ENCODE results near the gene WFDC2. TPM values are rescaled to one million over a fixed set of nuclear protein-coding genes. Genes with fewer than 3 reads are reported as not detected.

Gene WFDC2
- total and polyA plus RNA-seq, 10 of the 15 experiments (the other 5 are each of a cell fraction or from before 2014, with no cell fraction given) = 0.13 TPM; not detected in 9

- TF ChIP-seq PBX3 (IDR thresholded peaks at IDR 0.05; ENCODE audit: insufficient replicate concordance, low read depth, low read length) (no peak), BHLHE40 (IDR thresholded peaks at IDR 0.05; ENCODE audit: borderline replicate concordance in 1 of 2, low read depth in 2 of 2, low read length in 1 of 2) (no peak)
Observed at GRCh38 chr20:45459606-45460005, 9.9 kb upstream of the WFDC2 start (continued).

GRCh38 chr20:45461225-45461624, 8.3 kb upstream of the WFDC2 start:
- in situ Hi-C loops (cut with MboI) = no loop called here
- H4K20me1 ChIP-seq (ENCODE audit: control insufficient read depth, insufficient read depth) = no peaks in the 10 kb centered on the region
- intact Hi-C loops (cut with micrococcal nuclease; ENCODE audit: unreplicated experiment) = no loop called here
- CTCF ChIA-PET = interaction anchor here (0.5 to 2.2 kb wide), 4 partner anchors 15 to 310 kb away, joined by 3 to 13 read pairs (median 4); no protein-coding TSS in a partner anchor
- H3K9me3 ChIP-seq (replicated peaks; ENCODE audit: control insufficient read depth, insufficient read depth, low read length) = no peaks in the 10 kb centered on the region
- WGBS (ENCODE audit: insufficient coverage, insufficient replicate concordance, low lambda C conversion rate, missing lambda C conversion rate) = 0% methylated on average over 1 of the region's 1 CpG
- no peak overlapping the region for H3K4me3 ChIP-seq
- H2AFZ ChIP-seq (ENCODE audit: control insufficient read depth, low read depth, low read length) = no peak overlapping the region
- H3K9ac ChIP-seq (ENCODE audit: control insufficient read depth, insufficient read depth, low read length) = no peak overlapping the region
- H3K27me3 ChIP-seq (replicated peaks in 1 of 2; ENCODE audit: control insufficient read depth in 2 of 2, insufficient read depth in 2 of 2, low read length in 1 of 2) = peaks cover 0 to 15% of the 10 kb centered on the region in 2 experiments; a peak in 3 of 4 replicates
- DNase-seq (ENCODE audit: low read depth, low spot score) = no peak
- no peaks in the 10 kb centered on the region for H3K4me1 ChIP-seq (ENCODE audit: control insufficient read depth, insufficient read depth, low read length)
- TF ChIP-seq MLLT1 (IDR thresholded peaks at IDR 0.05) (no peak), RELA (IDR thresholded peaks at IDR 0.05; ENCODE audit: borderline replicate concordance, partially characterized antibody) (no peak), RB1 (IDR thresholded peaks at IDR 0.05; ENCODE audit: borderline replicate concordance) (no peak), IRF5 (IDR thresholded peaks at IDR 0.05; ENCODE audit: borderline replicate concordance) (no peak), BCL11A (IDR thresholded peaks at IDR 0.05; ENCODE audit: low read depth, low read length) (no peak), E4F1 (IDR thresholded peaks at IDR 0.05; ENCODE audit: borderline replicate concordance, partially characterized antibody) (no peak)
- H3K79me2 ChIP-seq (ENCODE audit: control insufficient read depth, insufficient read depth, low read length) = no peaks in the 10 kb centered on the region
- H3K36me3 ChIP-seq (ENCODE audit: control insufficient read depth in 2 of 2, insufficient read depth in 2 of 2, low read length in 1 of 2) = no peaks in the 10 kb centered on the region
- no TSS peak for BruUV-seq (replicated peaks)
- SMC1A ChIA-PET (ENCODE audit: uncharacterized antibody, unreplicated experiment) = interaction anchor here (0.7 to 1.4 kb wide), 2 partner anchors 8 to 24 kb away, joined by 3 to 4 read pairs; no protein-coding TSS in a partner anchor
- RAD21 ChIA-PET (ENCODE audit: unreplicated experiment) = interaction anchor here (1.2 kb wide), 1 partner anchor 100 kb away, joined by 4 read pairs; no protein-coding TSS in a partner anchor
- POLR2A ChIA-PET = no interaction called here
- peak; percentile 16; the same call in 2 of the 3 replicates for ATAC-seq
- FAIRE-seq = no peak
- no peak overlapping the region for H3K4me2 ChIP-seq (ENCODE audit: control insufficient read depth, insufficient read depth)
- no peak overlapping the region for H3K27ac ChIP-seq (ENCODE audit: control insufficient read depth, insufficient read depth)
